Heart right ventricle (tissue), 16 donors: ENCODE results near the gene CD8B. TPM values are rescaled to one million over a fixed set of nuclear protein-coding genes. Genes with fewer than 3 reads are reported as not detected.
"Not testable (repeated sequence)": the region's sequence is repeated elsewhere in the genome, so short reads cannot be mapped to it uniquely, and the experiment has no call there.

Source experiments
- ATAC-seq, 8 donors: fragments of 200-7000 bp; cut with Tn5 transposase; one replicate each; pipeline ENCODE4 v1.9.1; 2020; ENCODE audit warnings: mild to moderate bottlenecking in 8 of 8, moderate library complexity in 8 of 8, moderate number of reproducible peaks in 1 of 8
- DNase-seq, 2 donors: peaks; one replicate each; pipeline ENCODE4 v3.0.0-alpha.2; 2020
- H3K27ac ChIP-seq, 10 donors: fragments of 200-600 bp; sonication (generic) in 2 of 10; one replicate each; pipeline versions ENCODE4 v1.5.0 to v1.8.0; 2020 to 2022; ENCODE audit warnings: mild to moderate bottlenecking in 3 of 10
- H3K27me3 ChIP-seq, 7 donors: fragments of 200-600 bp; one replicate each; pipeline ENCODE4 v1.8.0; 2021 to 2022; ENCODE audit warnings: mild to moderate bottlenecking in 2 of 7
- H3K36me3 ChIP-seq, 9 donors: fragments of 200-600 bp; sonication (generic) in 1 of 9; one replicate each; pipeline versions ENCODE4 v1.5.0 to v1.8.0; 2020 to 2022; ENCODE audit warnings: mild to moderate bottlenecking in 2 of 9
- H3K4me1 ChIP-seq, 9 donors: fragments of 200-600 bp; sonication (generic) in 1 of 9; one replicate each; pipeline versions ENCODE4 v1.5.0 to v1.8.0; 2020 to 2022; ENCODE audit warnings: mild to moderate bottlenecking in 4 of 9
- H3K4me3 ChIP-seq, 10 donors: fragments of 200-600 bp; sonication (generic) in 2 of 10; one replicate each; pipeline versions ENCODE4 v1.5.0 to v1.8.0; 2020 to 2022; ENCODE audit warnings: mild to moderate bottlenecking in 7 of 10, moderate library complexity in 2 of 10
- H3K9me3 ChIP-seq, 11 donors: fragments of 200-600 bp in 10 of 11; sonication (generic) in 2 of 11; one replicate each; pipeline versions ENCODE4 v1.5.0 to v1.8.0; 2013 to 2022; ENCODE audit warnings: mild to moderate bottlenecking in 2 of 11, control low read depth in 1 of 11, moderate library complexity in 1 of 11
- WGBS, 2 donors: extraction: QIAGEN DNeasy Blood & Tissue Kit; methylation state at CpG; one replicate each; pipeline ENCODE4 v1.1.7; 2013; ENCODE audit warnings: inconsistent platforms in 1 of 2; 5-methylcytosine and 5-hydroxymethylcytosine counted together
- intact Hi-C, 10 donors: fragments of 100-400 bp; cut with DNase I; formaldehyde crosslinking; loops; one replicate each; pipeline versions ENCODE4 v1.11.1 to v1.14.2; 2022
- polyA plus RNA-seq, 2 donors: library from polyadenylated mRNA; stranded (reverse); fragments of 200-250 nt; gene quantifications; one replicate each; pipeline ENCODE4 v1.2.3, GENCODE V29; 2013
- total RNA-seq, 10 donors: library from RNA; stranded (reverse); fragmentation: NEBNext Ultra II Directional in 3 of 10; extraction: Animal tissue kit (Norgen Biotek cat#: 25700) in 3 of 10; gene quantifications; one replicate each; pipeline versions ENCODE4 v1.2.1 to v1.2.4, GENCODE V29; 2021 to 2023
- donor health status: Arrhythmogenic right ventricular cardiomyopathy.
- donor health status: ischemic (EF 13 %, LVEDD 7.1; RV severe dilation, severe dysfunction).
- donor health status: healthy with polysubstance abuse.
- donor health status: DM: no; HTN: yes; CAD: no.
- donor health status: DM: no; HTN: no; CAD: no.
- donor health status: ischemic (EF 25% LVEDD 6.9; RV normal size, moderate dysfunction).
- donor health status: ischemic (EF 25% LVEDD 5.7; RV mildly dilated, moderate dysfunction).
- donor health status: healthy.
- donor health status: DM: yes; HTN: yes; CAD: no.
- donor health status: Ischemic cardiomyopathy.
- donor health status: ischemic (EF 35%, LVEDD 5.7; RV mildly dilated, moderate dysfunction).
- donor health status: nonischemic (EF 11% LVEDD 7.7; RV severe dilation, severe dysfunction).
- donor health status: DM: yes; HTN: yes; CAD: no.
- donor health status: PGD.
- donor health status: ischemic (EF 29% LVEDD 5.4; RV normal size, mild dysfunction).
- donor health status: nonischemic (EF 23%, LVEDD 6.1; RV moderate dilation, normal function).

CD8B gene
- total and polyA plus RNA-seq, 12 donors = 0.28 to 5.2 (median 0.50) TPM; not detected in 8

- H3K36me3 ChIP-seq, intact Hi-C loops, H3K9me3 ChIP-seq, H3K4me1 ChIP-seq, DNase-seq, ATAC-seq: not testable (repeated sequence)
- 66 to 75% methylated on average over 7 to 8 of the region's 8 CpGs for WGBS, 2 donors
- H3K4me3 ChIP-seq = peak overlapping the region in 1 of 10 donors; percentile 37
- H3K27me3 ChIP-seq = peaks cover 0 to 25% (median 9%) of the 10 kb centered on the region in 7 donors
- H3K27ac ChIP-seq = peak overlapping the region in 1 of 10 donors; percentile 46
Observed at GRCh38 chr2:86860573-86860972, 1.1 kb downstream of the CD8B start.

GRCh38 chr2:86857688-86858087 lies 4.0 kb downstream of the CD8B start:
- H3K27ac ChIP-seq, DNase-seq, H3K9me3 ChIP-seq, intact Hi-C loops, ATAC-seq, H3K4me3 ChIP-seq, H3K36me3 ChIP-seq, H3K4me1 ChIP-seq: not testable (repeated sequence)
- 90 to 97% methylated on average over 5 of the region's 5 CpGs for WGBS, 2 donors
- peaks cover 0 to 23% (median 9%) of the 10 kb centered on the region in 7 donors for H3K27me3 ChIP-seq

- peaks cover 0 to 16% (median 8%) of the 10 kb centered on the region in 7 donors for H3K27me3 ChIP-seq
- H3K4me3 ChIP-seq, DNase-seq, ATAC-seq, H3K36me3 ChIP-seq, H3K27ac ChIP-seq, intact Hi-C loops, H3K9me3 ChIP-seq, H3K4me1 ChIP-seq: not testable (repeated sequence)
- 63 to 85% methylated on average over 2 to 4 of the region's 4 CpGs for WGBS, 2 donors
Observed at GRCh38 chr2:86856498-86856897, 5.2 kb downstream of the CD8B start.

DNA sequence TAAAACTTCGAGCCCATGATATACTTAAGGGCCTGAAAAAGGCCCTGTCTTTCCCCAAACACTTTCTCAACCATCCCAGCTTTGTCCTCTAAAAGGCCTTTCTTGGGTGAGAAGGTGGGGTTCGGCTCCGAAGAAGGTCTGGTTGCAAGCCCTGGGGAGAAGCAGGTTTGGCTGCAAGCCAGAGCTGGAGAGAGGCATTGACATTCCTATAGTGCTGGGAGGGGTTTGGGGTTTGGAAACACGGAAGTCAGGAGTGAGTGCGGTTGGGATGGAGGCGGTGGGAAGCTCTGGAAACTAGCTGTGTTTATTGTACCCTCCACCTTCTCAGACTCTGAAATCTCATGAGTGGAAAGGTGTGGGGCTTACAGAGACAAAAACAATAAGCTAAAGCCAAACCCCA lies 5.7 kb downstream of the CD8B start:
- H3K36me3 ChIP-seq, H3K4me3 ChIP-seq, intact Hi-C loops, H3K27ac ChIP-seq, H3K9me3 ChIP-seq, ATAC-seq, H3K4me1 ChIP-seq, DNase-seq: not testable (repeated sequence)
- peaks cover 0 to 11% (median 3%) of the 10 kb centered on the region in 7 donors for H3K27me3 ChIP-seq
- WGBS, 2 donors = 38 to 45% methylated on average over 6 of the region's 6 CpGs

- H3K4me1 ChIP-seq, intact Hi-C loops, H3K27ac ChIP-seq, H3K27me3 ChIP-seq, DNase-seq, ATAC-seq, H3K4me3 ChIP-seq, H3K36me3 ChIP-seq, H3K9me3 ChIP-seq: not testable (repeated sequence)
- WGBS, 2 donors = 75 to 78% methylated on average over 4 of the region's 4 CpGs
Observed at GRCh38 chr2:86851581-86851980, 10.1 kb downstream of the CD8B start.

DNA sequence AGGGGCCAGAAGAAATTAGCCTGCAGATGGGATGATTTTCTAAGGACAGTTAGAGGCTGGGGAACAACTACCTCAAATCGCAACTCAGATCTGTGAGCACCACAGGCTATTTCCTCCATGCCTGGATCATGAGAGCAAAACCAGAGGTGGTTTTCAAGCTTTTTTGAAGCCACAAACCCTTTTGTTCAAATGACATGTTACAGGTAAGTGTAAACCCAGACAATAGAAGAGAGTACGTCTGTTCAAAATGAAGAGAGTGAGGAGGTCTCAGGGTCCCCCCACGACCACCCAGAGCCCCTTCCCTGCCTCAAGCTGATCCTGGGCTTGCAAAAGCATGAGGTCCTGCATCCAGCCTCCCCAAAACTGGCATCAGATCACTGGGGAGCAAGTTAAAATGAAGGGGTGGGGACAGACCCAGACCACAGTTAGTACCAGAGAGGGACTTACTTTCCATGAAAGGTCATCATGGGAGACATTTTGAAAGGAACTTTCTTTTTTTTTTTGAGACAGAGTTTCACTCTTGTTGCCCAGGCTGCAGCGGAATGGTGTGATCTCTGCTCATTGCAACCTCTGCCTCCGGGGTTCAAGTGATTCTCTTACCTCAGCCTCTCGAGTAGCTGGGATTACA lies 19.0 kb downstream of the CD8B start:
- H3K27ac ChIP-seq, H3K4me1 ChIP-seq, DNase-seq, H3K27me3 ChIP-seq, H3K9me3 ChIP-seq, intact Hi-C loops, H3K36me3 ChIP-seq, H3K4me3 ChIP-seq, ATAC-seq: not testable (repeated sequence)
- 81 to 91% methylated on average over 6 of the region's 6 CpGs for WGBS, 2 donors

- H3K27me3 ChIP-seq, H3K27ac ChIP-seq, H3K4me3 ChIP-seq, DNase-seq, intact Hi-C loops, ATAC-seq, H3K36me3 ChIP-seq, H3K9me3 ChIP-seq: not testable (repeated sequence)
- 85 to 90% methylated on average over 6 of the region's 8 CpGs for WGBS, 2 donors
- peaks cover 0 to 15% (median 0%) of the 10 kb centered on the region in 9 donors for H3K4me1 ChIP-seq
Observed at GRCh38 chr2:86841330-86841729, 20.4 kb downstream of the CD8B start.

DNA sequence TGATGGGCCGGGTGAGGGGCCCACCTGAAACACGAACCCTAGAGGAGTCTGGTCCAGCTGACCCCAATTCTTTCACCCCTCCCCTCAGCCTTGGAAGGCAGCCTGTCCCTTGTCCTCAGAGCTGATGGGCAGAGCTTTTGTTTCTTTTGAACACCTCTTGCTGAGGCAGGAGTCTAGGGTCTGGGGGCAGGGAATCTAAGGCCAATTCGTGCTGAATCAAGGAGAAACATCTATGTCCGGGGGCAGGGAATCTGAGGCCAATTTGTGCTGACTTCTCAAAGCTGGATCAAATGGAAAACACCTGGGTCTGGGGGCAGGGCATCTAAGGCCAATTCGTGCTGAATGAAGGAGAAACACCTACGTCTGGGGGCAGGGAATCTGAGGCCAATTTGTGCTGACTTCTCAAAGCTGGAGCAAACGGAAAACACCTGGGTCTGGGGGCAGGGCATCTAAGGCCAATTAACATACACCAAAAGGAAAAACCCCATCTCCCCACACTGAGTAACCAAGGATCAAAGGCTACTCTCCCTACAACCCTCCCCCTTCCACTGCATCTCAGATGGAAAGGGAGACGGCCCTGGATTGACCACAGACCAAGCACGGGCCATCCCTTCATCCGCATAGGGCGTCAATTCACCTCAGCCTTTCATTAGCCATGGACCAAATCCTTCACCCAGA lies 21.7 kb downstream of the CD8B start:
- H3K4me3 ChIP-seq, H3K36me3 ChIP-seq, H3K27ac ChIP-seq, H3K9me3 ChIP-seq, ATAC-seq, intact Hi-C loops, DNase-seq, H3K27me3 ChIP-seq: not testable (repeated sequence)
- H3K4me1 ChIP-seq = peaks cover 0 to 15% (median 0%) of the 10 kb centered on the region in 9 donors
- WGBS, 2 donors = 74 to 75% methylated on average over 8 to 9 of the region's 11 CpGs

GRCh38 chr2:86839455-86839854 lies 22.2 kb downstream of the CD8B start:
- intact Hi-C loops, H3K27ac ChIP-seq, H3K27me3 ChIP-seq, H3K9me3 ChIP-seq, H3K36me3 ChIP-seq, H3K4me3 ChIP-seq, DNase-seq, ATAC-seq: not testable (repeated sequence)
- WGBS, 2 donors = 94 to 96% methylated on average over 7 of the region's 7 CpGs
- peaks cover 0 to 15% (median 0%) of the 10 kb centered on the region in 9 donors for H3K4me1 ChIP-seq

GRCh38 chr2:86837714-86838113 lies 24.0 kb downstream of the CD8B start:
- Histone ChIP-seq H3K4me1 (peaks cover 0 to 15% (median 0%) of the 10 kb centered on the region in 9 donors), H3K4me3 (peak overlapping the region in 1 of 10 donors; percentile 19), H3K27me3 (peaks cover 0 to 14% (median 0%) of the 10 kb centered on the region in 7 donors)
- 74 to 84% methylated on average over 5 to 6 of the region's 7 CpGs for whole genome bisulfite sequencing, 2 donors
- H3K27ac ChIP-seq, H3K9me3 ChIP-seq, H3K36me3 ChIP-seq, intact Hi-C loops, DNase-seq: not testable (repeated sequence)
- ATAC-seq = peak in 2 of 8 donors; percentile 11 to 18

DNA sequence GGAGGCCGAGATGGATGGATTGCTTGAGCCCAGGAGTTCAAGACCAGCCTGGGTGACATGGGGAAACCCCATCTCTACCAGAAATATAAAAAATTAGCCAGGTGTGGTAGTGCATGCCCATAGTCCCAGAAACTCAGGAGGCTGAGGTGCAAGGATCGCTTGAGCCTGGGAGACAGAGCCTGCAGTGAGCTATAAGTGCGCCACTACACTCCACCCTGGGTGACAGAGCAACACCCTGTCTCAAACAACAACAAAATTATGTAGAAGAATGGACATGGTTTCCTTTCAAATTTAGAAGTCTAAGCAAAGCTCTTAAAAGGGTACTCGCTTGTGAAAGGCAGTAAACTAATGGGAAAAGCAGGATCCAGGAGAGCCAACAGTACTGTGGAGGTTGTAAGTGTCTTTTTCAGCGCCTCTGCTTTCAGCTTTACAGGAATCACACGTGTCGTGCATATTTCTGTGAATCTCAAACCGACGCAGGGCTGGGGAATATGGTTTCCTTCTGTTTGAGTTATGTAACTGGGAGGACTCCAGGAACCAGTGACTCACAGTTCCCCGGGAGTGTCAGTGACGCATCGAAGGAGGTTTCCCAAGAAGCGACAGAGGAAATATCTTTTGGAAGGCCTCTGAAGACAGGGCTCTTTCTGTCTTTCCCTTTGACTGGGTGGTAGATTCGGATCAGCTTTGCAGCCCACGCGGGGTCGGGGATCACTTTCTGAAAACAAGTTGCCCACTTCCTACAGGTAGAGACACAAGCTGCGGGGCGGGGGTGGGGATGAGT lies 24.6 kb downstream of the CD8B start:
- intact Hi-C loops, H3K9me3 ChIP-seq, H3K36me3 ChIP-seq: not testable (repeated sequence)
- WGBS, 2 donors = 43 to 62% methylated on average over 15 to 18 of the region's 19 CpGs
- Histone ChIP-seq H3K27me3 (peaks cover 0 to 14% (median 0%) of the 10 kb centered on the region in 7 donors), H3K4me1 (peaks cover 0 to 15% (median 0%) of the 10 kb centered on the region in 9 donors), H3K27ac (peak overlapping the region in 4 of 10 donors; percentile 31 to 57 (median 36)), H3K4me3 (peak overlapping the region in 6 of 10 donors; percentile 16 to 26 (median 20))
- DNase-seq (peak in 1 of 2 donors; percentile 74), ATAC-seq (peak; percentile 83 to 98 (median 92))
